Fibroblast of lung (primary cell): ENCODE results near the gene PLCG2.

Source experiments
- CTCF ChIP-seq, 2 donors: IDR thresholded peaks in 1 of 2; conservative IDR thresholded peaks in 1 of 2; 1 replicate in 1 of 2; 2 replicates in 1 of 2; pipeline ENCODE4 v1.5.1; 2011 to 2012; ENCODE audit warnings: low read length in 2 of 2, control low read depth in 1 of 2, inconsistent platforms in 1 of 2, low read depth in 1 of 2, mild to moderate bottlenecking in 1 of 2
- EZH2 ChIP-seq: IDR thresholded peaks from 2 replicates; pipeline ENCODE4 v1.5.1; 2012; ENCODE audit warnings: low read length, control low read depth, mild to moderate bottlenecking; ENCODE audit errors: missing control alignments

DNA sequence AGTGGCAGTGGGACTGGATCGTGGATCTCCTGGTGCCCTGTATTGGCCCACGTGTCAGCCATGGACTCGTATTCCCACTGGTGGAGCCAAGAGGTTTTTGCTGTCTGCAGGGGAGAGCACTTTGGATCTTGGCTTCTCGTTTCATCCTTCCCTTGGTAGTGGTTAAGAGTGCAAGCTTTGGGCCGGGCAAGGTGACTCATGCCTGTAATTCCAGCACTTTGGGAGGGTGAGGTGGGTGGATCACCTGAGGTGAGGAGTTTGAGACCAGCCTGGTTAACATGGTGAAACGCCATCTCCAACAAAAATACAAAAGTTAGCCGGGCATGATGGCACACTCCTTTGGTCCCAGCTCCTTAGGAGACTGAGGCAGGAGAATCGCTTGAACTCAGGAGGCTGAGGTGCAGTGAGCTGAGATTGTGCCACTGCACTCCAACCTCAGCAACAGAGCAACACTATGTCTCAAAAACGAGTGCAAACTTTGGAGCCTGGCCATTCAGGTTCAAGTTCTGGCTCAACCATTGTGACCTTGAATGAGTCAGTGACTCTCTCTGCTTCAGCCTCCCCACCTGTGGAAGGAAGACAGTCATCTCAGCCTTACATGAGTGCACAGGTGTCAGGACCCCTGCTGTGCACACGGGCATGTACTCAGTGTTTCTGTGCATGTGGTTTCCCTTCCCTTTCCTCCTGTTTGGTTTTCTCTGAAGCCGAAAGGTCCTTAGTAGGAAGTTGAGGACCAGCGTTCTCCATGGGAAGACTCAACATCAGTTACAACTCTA, 57.4 kb downstream of the PLCG2 start:
- no peak for TF ChIP-seq CTCF (conservative IDR thresholded peaks at IDR 0.05 in 1 of 2, IDR thresholded peaks at IDR 0.05 in 1 of 2; ENCODE audit: low read depth in 1 of 2, low read length in 2 of 2)
- no peak for TF ChIP-seq EZH2
